ENCODE data around the gene MED7. TPM values are rescaled to one million over a fixed set of nuclear protein-coding genes. Genes with fewer than 3 reads are reported as not detected.
A peak's percentile ranks its signal among the peaks of the same experiment; 100 is the strongest.

MED7 gene
- polyA plus RNA-seq, 4 donors, result 16.9 to 27.5 (median 21.9) TPM

DNA sequence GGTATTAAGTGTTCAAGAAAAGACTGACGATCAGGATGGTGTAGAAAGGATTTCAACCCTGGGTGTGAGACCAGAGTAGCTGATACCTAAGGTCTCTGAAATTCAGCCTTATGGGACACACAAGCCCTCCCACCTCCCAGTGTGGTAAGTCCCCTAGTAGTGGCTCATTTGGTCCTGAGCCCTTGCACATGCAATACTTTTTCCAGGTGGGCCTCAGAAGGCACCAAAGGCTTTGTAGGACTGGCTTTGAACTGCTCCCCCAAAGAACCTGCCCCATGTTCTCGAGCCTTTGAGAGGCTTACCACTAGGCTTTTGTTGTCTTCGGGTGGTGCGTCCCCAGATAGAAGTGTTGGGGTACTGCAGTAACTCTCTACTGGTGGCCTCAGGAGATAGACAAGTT, 22.6 kb upstream of the MED7 start:
- no peak for DNase-seq (ENCODE audit: low read depth in 4 of 4, low spot score in 3 of 4)

DNA sequence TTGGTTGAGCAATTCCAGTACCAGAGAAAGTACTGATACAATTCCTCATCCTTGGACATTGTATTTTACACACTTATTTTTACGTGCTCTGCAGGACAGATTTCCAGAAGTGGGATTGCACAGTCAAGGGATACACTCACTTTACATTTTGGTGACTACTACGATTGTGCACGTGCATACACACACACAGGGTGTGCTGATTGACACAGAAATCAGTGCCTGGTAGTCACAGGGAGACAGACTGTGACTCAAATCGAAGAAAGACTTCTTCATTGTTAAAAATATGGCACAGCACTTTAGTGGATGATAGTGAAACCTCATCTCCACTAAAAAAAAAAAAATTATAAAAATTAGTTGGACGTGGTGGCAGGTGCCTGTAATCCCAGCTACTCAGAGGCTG, 21.9 kb upstream of the MED7 start:
- DNase-seq (ENCODE audit: low read depth in 4 of 4, low spot score in 3 of 4), result no peak

DNA sequence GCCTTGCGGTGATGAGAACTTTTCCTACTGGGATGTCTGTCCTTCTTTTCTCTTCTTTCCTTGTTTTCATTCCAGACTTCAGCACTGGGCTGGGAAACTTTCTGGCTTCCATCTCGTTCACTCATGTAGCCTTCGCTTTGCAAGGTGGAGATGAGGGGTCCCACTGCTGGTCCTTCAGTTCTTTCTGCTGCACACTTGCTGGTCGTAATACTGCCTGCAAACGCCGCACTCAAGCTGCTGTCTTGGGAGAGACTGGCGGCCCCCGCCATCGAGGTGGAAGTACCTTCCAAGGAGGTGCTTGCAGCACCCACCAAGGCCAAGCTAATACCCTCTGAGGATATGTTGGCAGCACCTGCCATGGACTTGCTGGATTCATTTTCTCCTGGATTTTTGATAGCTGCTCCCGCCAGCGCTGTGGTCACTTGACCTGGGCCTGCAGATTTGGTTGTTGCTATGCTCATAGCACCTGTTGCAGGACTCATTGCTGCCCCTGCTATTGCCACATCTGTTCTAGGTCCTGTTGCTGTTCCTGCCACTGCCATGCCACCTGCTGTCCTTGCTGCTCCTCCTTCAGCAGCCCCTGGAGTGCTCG, 20.4 kb upstream of the MED7 start:
- no peak for DNase-seq (ENCODE audit: low read depth in 4 of 4, low spot score in 3 of 4)

DNA sequence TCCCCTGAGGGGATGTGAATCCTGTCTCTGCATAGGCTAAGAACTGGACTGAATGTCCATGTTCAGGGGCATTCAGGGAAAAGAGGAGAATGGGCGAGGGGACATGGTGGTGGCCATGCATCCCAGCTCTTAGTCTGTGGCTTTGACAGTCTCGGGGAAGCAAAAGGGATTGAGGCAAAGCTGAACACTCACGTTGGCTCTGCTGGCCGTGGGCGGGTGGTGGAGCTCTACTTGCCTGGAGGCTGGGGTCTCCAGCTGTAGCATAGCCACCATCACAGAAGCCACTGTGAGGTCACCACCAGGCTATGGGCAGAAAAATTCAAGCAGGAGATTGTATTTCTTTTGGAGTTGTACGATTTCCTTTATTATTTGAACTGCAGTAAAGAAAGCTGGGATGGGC, 19.3 kb upstream of the MED7 start:
- no peak for DNase-seq (ENCODE audit: low read depth in 4 of 4, low spot score in 3 of 4)

DNA sequence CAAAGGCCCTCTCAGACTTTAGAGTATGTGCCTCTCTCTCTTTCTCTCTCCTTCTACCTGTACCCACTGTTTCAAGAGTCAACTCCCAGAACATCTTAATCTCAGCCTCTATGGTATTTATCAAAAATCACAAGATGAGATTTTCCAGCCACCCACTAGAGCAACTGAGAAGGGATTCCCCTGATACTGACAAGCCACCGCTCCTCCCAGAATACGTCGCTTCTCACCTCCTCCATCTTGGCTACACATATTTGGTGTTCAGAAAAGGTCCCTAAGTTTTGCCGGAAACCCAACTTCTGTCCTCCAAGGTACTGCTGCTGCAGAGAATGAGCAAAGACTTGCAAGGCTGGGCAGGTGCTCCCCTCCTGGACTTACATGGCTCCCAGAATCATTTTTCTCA, 17.3 kb upstream of the MED7 start:
- no peak for DNase-seq (ENCODE audit: low read depth in 4 of 4, low spot score in 3 of 4)

DNA sequence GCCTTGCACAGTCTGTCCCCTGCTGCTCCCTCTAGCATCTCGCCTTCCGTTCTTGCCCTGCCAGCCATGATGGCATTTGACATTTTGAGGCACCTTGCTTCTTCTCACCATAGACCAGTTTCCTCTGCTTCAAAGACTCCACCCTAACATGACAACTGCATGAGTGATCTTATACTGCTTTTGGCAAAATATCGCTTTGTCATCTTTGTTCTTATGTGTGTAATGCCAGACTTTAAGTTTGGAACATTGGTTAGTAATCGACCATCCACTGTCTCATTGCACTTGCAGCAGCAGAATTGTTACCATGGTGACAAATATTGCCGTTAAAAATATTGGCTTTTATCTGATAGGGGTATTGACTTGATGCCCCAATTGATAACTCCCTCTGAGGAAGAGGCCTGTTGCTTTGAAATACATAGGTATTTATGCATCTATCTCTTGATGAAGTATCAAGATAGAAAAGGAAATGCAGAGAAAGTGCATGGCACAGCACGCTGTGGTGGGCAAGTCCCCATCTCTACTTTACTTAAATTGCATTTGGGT, 16.6 kb upstream of the MED7 start:
- DNase-seq (ENCODE audit: low read depth in 4 of 4, low spot score in 3 of 4), result no peak

DNA sequence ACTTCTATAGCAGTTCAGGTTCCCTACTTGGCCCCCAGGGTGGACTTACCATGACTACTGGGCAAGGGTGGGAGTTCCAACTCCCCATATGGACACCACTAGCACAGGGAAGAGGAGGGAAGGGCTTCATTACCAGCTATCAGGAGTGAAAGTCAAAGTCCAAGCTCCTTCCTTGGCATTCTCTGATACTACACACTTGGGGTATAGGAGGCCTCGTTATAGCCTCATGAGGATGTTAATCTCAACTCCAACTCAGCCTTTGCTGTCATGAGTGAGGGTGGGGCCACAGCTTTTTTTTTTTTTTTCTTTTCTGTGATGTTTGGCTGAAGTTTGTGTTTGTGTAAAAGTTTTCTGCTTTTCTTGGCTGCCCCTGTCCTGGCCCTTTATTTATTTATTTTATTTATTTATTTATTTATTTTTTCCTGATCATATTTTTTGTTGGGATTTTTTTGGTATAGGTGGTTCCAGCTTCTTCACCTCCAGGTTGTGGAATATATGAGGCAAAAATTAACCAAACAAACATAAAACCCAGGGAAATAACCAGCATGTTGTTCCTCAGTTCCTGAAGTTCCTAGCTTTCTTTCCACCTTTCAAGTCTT, 14.7 kb upstream of the MED7 start:
- no peak for DNase-seq (ENCODE audit: low read depth in 4 of 4, low spot score in 3 of 4)

DNA sequence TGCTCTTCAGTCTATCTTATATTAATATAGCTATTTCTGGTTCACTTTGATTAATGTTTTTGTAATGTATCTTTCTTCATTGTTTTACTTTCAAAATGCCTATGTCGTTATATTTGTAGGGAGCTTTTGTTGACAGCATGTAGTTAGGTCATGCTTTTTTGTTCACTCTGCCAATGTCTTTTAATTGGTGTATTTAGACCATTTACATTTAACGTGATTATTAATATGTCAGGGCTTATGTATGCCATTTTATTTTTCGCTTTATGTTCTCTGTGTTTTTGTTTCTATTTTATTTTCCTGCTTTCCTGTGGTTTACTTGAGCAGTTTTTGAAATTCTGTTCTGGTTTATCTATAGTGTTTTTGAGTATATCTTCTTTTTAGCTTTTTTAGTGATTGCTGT, 12.6 kb upstream of the MED7 start:
- no peak for DNase-seq (ENCODE audit: low read depth in 4 of 4, low spot score in 3 of 4)

DNA sequence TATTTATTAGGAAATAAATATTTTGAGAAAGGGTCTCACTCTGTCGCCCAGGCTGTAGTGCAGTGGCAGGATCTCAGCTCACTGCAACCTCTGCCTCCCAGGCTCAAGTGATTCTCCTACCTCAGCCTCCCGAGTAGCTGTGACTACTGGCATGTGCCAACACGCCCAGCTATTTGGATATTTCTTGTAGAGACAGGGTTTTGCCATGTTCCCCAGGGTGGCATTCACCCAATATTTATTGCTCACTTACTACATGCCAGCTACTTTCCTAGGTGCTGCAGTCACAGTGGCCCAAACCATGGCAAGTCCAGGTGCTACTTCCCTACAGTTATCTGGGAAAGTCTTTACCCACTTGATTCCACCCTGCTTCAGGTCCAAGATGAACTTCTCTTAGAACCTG, 8.3 kb upstream of the MED7 start:
- no peak for DNase-seq (ENCODE audit: low read depth in 4 of 4, low spot score in 3 of 4)

DNA sequence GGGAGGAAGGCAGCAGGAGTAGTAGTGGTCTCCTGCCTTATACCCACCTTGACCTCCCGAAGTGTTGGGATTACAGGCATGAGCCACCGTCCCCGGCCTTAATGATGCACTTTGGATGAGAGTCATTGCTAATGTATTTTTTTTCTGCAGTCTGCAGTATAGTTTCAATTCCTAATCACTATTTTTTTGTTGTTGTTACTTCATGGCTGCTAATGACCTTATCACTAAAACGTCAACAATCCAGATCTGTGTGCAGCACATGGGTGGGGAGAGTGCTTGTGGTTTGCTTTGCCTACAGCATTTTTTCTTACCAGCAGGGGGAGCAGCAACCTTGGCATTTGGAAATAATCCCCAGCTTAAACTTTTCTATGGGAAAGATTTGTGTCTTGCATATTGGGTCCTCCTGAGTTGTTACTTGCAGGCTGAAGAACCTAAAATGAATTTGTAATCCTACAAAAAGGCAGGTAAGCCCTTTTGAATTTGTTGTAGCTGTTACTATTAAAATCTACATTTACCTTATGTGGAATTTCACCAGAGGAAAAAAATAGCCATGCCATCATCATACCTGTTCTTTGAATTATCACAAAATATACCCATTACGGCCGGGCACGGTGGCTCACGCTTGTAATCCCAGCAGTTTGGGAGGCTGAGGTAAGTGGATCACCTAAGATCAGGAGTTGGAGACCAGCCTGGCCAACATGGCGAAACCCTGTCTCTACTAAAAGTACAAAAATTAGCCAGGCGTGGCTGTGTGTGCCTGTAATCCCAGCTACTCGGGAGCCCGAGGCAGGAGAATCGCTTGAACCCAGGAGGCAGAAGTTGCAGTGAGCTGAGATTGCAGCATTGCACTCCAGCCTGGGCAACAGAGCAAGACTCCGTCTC, 6.3 kb upstream of the MED7 start:
- peak in 3 of 4 donors; percentile 53 to 64 (median 60) for DNase-seq (ENCODE audit: low read depth in 4 of 4, low spot score in 3 of 4)

DNA sequence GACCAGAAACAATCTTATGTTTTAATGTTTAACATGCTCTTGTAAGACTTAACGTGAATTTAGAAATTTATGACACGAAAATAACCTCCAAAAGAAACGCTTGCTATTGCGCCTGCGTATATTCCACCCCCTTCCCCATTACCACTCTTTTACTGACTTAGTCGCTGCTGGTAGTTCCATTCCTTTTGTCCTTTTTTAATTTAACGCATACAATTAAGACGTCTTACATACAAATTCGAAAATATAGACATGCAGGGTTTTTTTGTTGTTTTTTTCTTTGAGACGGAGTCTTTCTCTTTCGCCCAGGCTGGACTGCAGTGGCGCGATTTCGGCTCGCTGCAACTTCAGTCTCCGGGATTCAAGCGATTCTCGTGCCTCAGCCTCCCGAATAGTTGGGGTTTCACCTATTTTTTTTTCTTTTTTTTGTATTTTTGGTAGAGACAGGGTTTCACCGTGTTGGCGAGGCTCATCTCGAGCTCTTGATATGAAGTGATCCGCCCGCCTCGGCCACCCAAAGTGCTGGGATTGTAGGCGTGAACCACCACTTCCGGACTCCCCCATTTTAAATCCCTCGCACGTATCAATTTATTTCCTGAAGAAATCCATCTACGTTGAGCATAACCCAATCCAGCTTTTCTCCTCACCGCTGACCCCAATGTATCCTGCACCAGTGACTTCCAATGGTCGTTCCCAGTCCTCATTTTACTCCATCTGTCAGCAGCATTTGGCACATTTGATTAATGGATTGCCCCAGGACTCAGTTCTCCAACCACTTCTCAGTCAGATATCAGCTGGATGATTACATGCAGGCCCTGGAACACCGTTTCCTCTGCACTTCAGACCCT, 684 bp upstream of the MED7 start:
- peak; percentile 12 to 85 (median 22) for DNase-seq (ENCODE audit: low read depth in 4 of 4, low spot score in 3 of 4)

DNA sequence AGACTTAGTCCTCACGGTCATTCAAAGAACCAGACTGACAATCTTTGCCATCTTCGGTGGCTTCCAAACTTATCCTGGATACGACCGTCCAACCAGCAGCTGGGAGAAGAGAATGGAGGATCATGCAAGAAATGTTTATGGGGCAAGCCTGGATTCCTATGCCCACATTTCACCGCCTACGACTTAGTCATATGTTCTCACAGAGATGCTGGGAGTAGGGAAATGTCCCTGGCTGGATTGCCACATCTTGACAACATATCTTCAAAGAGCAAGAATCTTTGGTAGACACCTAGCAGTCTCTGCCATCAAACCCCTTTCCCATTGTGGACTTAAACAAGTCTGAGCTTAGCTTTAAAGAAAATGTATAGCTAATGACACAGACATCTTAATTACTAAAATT, 5.0 kb downstream of the MED7 start:
- no peak for DNase-seq (ENCODE audit: low read depth in 4 of 4, low spot score in 3 of 4)

DNA sequence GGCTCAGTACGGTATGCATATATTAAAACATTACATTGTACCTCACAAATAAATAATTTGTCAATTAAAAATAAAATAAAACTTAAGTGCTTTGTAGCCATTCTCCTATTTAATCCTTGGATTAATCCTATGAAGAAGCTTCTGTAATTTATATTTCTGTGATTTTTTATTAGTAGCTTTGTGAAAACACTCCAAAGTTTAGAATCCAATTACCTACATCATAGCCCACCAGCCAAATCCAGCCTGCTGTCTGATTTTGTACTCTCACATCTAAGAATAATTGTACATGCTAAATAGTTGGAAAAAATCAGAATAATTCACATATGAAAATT, 10.4 kb downstream of the MED7 start:
- DNase-seq (ENCODE audit: low read depth in 4 of 4, low spot score in 3 of 4), result no peak

DNA sequence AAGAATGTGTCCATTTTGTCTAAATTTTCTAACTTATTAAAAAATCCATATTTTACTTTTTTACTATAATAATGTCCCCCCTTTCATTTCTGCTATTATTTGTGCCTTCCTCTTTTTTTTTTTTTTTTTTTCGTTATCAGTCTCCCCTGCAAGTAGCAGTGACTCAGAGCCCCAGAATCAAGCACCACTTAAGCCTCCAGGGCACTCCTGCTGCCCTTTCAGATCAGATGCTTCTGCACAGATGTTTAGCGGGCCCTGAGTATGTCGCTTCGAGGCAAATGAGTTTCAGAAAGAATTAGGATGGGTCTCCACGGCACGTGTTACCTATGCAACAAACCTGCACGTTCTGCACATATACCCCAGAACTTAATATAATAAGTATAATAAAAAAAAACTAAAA, 11.7 kb downstream of the MED7 start:
- no peak for DNase-seq (ENCODE audit: low read depth in 4 of 4, low spot score in 3 of 4)

DNA sequence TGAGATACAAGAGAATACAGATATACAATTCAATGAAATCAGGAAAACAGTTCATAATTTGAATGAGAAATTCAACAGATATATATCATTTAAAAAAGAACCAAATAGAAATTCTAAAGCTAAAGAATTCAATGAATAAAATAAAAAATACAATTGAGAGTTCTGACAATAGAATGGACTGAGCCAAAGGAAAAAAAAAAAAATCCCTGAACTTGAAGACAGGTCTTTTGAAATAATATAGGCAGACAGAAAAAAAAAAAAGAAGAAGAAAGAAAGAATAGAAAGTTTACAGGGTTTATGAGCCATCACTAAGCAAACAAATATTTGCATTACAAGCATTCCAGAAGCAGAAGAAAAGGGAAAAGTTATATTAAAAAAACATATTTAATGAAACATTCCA, 21.0 kb downstream of the MED7 start:
- DNase-seq (ENCODE audit: low read depth in 4 of 4, low spot score in 3 of 4), result no peak

DNA sequence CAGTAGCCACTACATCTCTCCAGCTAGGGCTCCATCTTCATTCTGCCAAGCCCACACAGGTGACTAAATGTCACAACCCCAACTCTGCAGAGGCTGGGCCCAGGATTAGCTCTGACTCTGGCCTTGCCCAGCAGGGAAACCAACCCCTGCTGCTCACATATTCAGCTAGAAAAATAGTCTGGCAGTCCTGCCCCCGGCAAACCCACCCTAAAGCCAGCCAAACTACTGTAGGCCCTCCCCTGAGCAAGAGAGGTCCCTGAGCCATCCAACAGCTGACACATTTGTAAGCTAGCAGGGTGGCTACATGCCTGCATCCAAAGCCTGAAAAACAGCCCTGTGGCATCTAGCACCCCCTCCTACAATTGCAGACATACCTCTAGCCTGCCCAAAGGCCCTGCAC, 22.6 kb downstream of the MED7 start:
- no peak for DNase-seq (ENCODE audit: low read depth in 4 of 4, low spot score in 3 of 4)

DNA sequence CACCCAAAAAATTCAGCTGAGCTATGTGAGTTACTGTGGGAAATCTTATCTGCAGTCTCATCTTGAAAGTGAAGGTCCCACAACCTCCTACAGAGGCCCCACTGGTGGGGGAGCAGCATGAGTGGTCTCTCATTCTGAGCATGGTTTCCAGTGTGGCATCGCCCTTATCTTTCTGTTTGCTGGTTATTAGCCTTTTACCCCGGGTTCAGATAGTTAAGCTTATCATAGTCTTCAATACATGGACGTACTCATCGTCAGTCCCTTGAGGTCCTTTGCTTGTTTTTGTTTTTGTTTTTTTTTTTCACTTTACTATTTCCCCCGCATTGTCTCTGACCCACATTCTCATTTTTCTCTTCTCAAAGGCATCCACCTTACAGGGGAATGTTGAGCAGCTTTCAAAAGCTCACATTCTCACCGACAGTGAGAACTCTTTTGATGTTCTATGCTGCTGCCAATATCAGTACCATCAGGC, 26.1 kb downstream of the MED7 start:
- no peak for DNase-seq (ENCODE audit: low read depth in 4 of 4, low spot score in 3 of 4)

DNA sequence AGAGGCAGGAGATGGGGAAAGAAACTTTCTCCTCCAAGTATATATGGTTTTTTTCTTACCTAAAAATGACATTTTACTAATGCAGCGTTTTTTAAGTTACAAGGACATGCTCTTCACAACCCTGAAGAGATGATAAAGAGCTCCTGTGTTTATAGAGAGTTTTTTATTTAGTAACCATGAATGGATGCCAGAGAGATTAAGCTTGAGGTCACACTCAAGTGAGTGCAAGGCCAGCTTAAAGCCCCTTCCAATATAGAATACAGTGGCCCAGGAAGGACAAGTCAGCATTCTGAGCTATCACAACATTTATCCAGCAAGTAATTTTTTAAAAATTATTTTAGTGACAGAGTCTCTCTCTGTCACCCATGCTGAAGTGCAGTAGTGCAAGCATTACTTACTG, 27.2 kb downstream of the MED7 start:
- DNase-seq (ENCODE audit: low read depth in 4 of 4, low spot score in 3 of 4), result no peak

DNA sequence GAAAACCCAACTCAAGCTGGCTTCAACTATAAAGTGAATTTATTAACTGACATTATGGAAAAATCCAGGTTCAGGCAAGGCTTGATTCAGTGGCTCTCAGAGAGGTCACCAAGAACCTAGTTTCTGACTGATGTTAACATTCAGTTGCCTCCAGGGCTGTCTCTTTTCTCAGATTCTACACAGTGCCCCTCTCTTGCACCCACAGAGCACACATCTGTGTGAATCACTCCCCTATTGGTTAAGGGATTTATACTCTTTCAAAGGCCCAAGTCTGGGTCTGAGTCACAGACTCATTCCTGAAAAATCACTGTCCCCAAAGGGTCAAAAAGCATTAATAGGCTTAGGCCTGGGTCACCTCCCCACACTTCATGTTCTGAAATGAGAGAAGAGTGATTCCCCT, 27.7 kb downstream of the MED7 start:
- no peak for DNase-seq (ENCODE audit: low read depth in 4 of 4, low spot score in 3 of 4)

DNA sequence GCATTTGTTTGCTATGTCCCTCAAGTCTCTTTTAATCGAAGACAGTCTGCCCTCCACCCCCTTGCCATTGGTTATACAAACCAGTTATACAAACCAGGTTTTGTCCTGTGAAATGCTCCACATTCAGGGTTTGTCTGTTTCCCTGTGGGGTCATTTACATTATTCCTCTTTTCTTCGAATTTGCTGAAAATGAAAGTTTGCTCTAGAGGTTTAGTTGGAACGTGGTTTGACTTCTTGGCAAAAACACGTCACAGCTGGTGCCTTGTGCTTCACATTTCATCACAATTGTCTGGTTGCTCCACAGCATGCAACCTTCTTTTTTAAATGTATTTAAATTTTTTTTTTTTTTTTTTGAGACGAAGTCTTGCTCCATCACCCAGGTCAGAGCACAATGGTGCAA, 29.7 kb downstream of the MED7 start:
- DNase-seq (ENCODE audit: low read depth in 4 of 4, low spot score in 3 of 4), result no peak

DNA sequence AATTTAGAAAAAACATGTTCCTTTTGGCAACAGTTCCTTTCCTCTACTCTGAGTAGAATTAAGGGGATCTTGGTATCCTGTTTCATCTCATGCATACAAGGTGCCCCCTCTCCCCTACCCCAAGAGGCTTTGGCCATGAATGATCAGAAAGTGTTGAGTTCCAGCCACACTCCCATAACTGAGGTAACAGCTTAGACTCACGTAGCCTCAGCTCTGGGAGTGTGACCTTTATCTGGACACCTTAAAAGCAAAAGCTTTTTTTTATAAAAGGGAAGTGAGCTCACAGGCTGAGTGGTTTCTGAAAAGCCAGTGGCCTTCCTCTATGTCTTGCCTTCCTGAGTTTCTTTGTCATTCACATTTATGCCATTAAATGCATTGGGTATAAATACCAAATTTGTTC, 32.9 kb downstream of the MED7 start:
- no peak for DNase-seq (ENCODE audit: low read depth in 4 of 4, low spot score in 3 of 4)
